Fibroblast of mammary gland (primary cell): ENCODE results near the gene TMEM175.

Experiments
- DNase-seq: peaks from one replicate; pipeline ENCODE4 v3.0.0-alpha.2; 2010; ENCODE audit warnings: low read depth
- H3K4me3 ChIP-seq: 2 replicates; pipeline ENCODE4 v1.5.1; 2011; ENCODE audit warnings: low read depth, mild to moderate bottlenecking, low read length, moderate library complexity; ENCODE audit not compliant: control insufficient read depth
- CTCF ChIP-seq: conservative IDR thresholded peaks from 2 replicates; pipeline ENCODE4 v1.5.1; 2011; ENCODE audit warnings: low read depth, low read length, inconsistent platforms; ENCODE audit not compliant: control insufficient read depth, insufficient read depth

The TMEM175 gene

GRCh38 chr4:892780-893179 is 39.5 kb upstream of the TMEM175 start:
- H3K4me3 ChIP-seq = no peak overlapping the region
- DNase-seq = no peak
- TF ChIP-seq CTCF = no peak

- H3K4me3 ChIP-seq = no peak overlapping the region
- no peak for TF ChIP-seq CTCF
- no peak for DNase-seq
Observed at GRCh38 chr4:893276-893994, 38.8 kb upstream of the TMEM175 start.

DNA sequence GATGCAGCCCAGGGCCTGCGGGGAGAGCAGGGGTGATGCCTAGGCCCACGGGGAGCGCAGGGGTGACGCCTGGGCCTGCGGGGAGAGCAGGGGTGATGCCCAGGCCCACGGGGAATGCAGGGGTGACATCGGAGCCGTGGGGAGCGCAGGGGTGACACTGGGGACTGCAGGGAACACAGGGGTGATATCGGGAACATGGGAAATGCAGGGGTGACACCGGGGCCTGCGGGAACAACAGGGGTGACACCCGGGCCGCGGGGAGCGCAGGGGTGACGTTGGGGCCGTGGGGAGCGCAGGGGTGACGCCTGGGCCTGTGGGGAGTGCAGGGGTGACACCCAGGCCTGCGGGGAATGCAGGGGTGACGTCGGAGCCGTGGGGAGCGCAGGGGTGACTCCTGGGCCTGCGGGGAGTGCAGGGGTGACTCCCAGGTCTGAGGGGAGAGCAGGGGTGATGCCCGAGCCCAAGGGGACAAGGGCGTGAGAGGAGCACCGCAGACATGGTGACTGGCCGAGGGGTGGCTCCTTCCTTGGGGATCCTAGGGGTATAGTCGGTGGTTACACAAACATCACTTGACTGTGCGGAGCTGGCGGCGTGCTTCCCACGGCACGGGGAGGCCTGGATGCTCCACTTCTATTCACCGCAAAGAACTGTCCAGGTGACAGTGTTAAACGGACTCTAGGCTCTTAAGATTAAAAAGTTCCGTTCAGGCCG is 38.1 kb upstream of the TMEM175 start:
- TF ChIP-seq CTCF = no peak
- DNase-seq = no peak
- no peak overlapping the region for H3K4me3 ChIP-seq

GRCh38 chr4:895596-895995 is 36.7 kb upstream of the TMEM175 start:
- H3K4me3 ChIP-seq = no peak overlapping the region
- no peak for DNase-seq
- no peak for TF ChIP-seq CTCF

GRCh38 chr4:896216-896615 is 36.0 kb upstream of the TMEM175 start:
- no peak for TF ChIP-seq CTCF
- H3K4me3 ChIP-seq = no peak overlapping the region
- no peak for DNase-seq

GRCh38 chr4:896630-897029 is 35.6 kb upstream of the TMEM175 start:
- TF ChIP-seq CTCF = no peak
- DNase-seq = no peak
- no peak overlapping the region for H3K4me3 ChIP-seq

- no peak for DNase-seq
- no peak overlapping the region for H3K4me3 ChIP-seq
- TF ChIP-seq CTCF = no peak
Observed at GRCh38 chr4:898123-898522, 34.1 kb upstream of the TMEM175 start.
